ENCODE measurements around the gene DNAH17. TPM values are rescaled to one million over a fixed set of nuclear protein-coding genes. Genes with fewer than 3 reads are reported as not detected.

Gene DNAH17
- total and polyA plus RNA-seq, 2 experiments from 2014 or later, result 0.64 TPM; not detected in 1

- Histone ChIP-seq H3K36me3 (ENCODE audit: low read depth) (no peaks in the 10 kb centered on the region), H3K27ac (no peak overlapping the region), H3K4me3 (no peak overlapping the region), H3K9me3 (ENCODE audit: low read depth) (no peaks in the 10 kb centered on the region), H3K4me2 (ENCODE audit: unreplicated experiment) (no peak overlapping the region), H3K4me1 (ENCODE audit: insufficient read depth) (no peaks in the 10 kb centered on the region), H4K20me1 (ENCODE audit: insufficient read depth) (no peaks in the 10 kb centered on the region), H3F3A (ENCODE audit: insufficient read depth) (no peaks in the 10 kb centered on the region), H3K9me2 (ENCODE audit: insufficient read depth) (no peaks in the 10 kb centered on the region), H3K79me2 (ENCODE audit: insufficient read depth) (no peaks in the 10 kb centered on the region), H2AFZ (no peak overlapping the region), H3K27me3 (replicated peaks; ENCODE audit: insufficient read depth) (no peaks in the 10 kb centered on the region), H3K9ac (no peak overlapping the region)
- TF ChIP-seq EZH2 (IDR thresholded peaks at IDR 0.05; ENCODE audit: insufficient read depth, poor library complexity, severe bottlenecking), result no peak
- TF ChIP-seq EZH2phosphoT487 (IDR thresholded peaks at IDR 0.05; ENCODE audit: insufficient read depth, low read depth), result no peak
- in situ Hi-C loops (cut with MboI), result no loop called here
- WGBS, 2 experiments (ENCODE audit: low coverage in 1 of 2, low lambda C conversion rate in 2 of 2, missing lambda C conversion rate in 2 of 2), result 19% methylated on average over 6 of the region's 6 CpGs
- no peak for DNase-seq
Measured at GRCh38 chr17:78611607-78612006, 34.4 kb upstream of the DNAH17 start.

- Histone ChIP-seq H4K20me1 (ENCODE audit: insufficient read depth) (no peaks in the 10 kb centered on the region), H3F3A (ENCODE audit: insufficient read depth) (no peaks in the 10 kb centered on the region), H3K79me2 (ENCODE audit: insufficient read depth) (no peaks in the 10 kb centered on the region), H3K9me3 (ENCODE audit: low read depth) (no peaks in the 10 kb centered on the region), H3K27ac (no peak overlapping the region), H3K9ac (no peak overlapping the region), H3K4me2 (ENCODE audit: unreplicated experiment) (no peak overlapping the region), H2AFZ (no peak overlapping the region), H3K4me1 (ENCODE audit: insufficient read depth) (no peaks in the 10 kb centered on the region), H3K4me3 (no peak overlapping the region), H3K27me3 (replicated peaks; ENCODE audit: insufficient read depth) (no peaks in the 10 kb centered on the region), H3K36me3 (ENCODE audit: low read depth) (no peaks in the 10 kb centered on the region), H3K9me2 (ENCODE audit: insufficient read depth) (no peaks in the 10 kb centered on the region)
- in situ Hi-C loops (cut with MboI), result no loop called here
- DNase-seq, result no peak
- WGBS, 2 experiments (ENCODE audit: low coverage in 1 of 2, low lambda C conversion rate in 2 of 2, missing lambda C conversion rate in 2 of 2), result 70 to 76% methylated on average over 10 of the region's 10 CpGs
- TF ChIP-seq EZH2phosphoT487 (IDR thresholded peaks at IDR 0.05; ENCODE audit: insufficient read depth, low read depth), result no peak
- no peak for TF ChIP-seq EZH2 (IDR thresholded peaks at IDR 0.05; ENCODE audit: insufficient read depth, poor library complexity, severe bottlenecking)
Measured at GRCh38 chr17:78610951-78611511, 33.8 kb upstream of the DNAH17 start.

GRCh38 chr17:78609191-78609641, 32.0 kb upstream of the DNAH17 start:
- Histone ChIP-seq H3K9ac (no peak overlapping the region), H3K79me2 (ENCODE audit: insufficient read depth) (no peaks in the 10 kb centered on the region), H3F3A (ENCODE audit: insufficient read depth) (no peaks in the 10 kb centered on the region), H3K36me3 (ENCODE audit: low read depth) (no peaks in the 10 kb centered on the region), H3K9me2 (ENCODE audit: insufficient read depth) (no peaks in the 10 kb centered on the region), H3K27ac (no peak overlapping the region), H2AFZ (no peak overlapping the region), H3K27me3 (replicated peaks; ENCODE audit: insufficient read depth) (no peaks in the 10 kb centered on the region), H3K4me3 (no peak overlapping the region), H3K4me2 (ENCODE audit: unreplicated experiment) (no peak overlapping the region), H4K20me1 (ENCODE audit: insufficient read depth) (no peaks in the 10 kb centered on the region), H3K9me3 (ENCODE audit: low read depth) (no peaks in the 10 kb centered on the region), H3K4me1 (ENCODE audit: insufficient read depth) (no peaks in the 10 kb centered on the region)
- DNase-seq, result no peak
- in situ Hi-C loops (cut with MboI), result no loop called here
- no peak for TF ChIP-seq EZH2 (IDR thresholded peaks at IDR 0.05; ENCODE audit: insufficient read depth, poor library complexity, severe bottlenecking)
- no peak for TF ChIP-seq EZH2phosphoT487 (IDR thresholded peaks at IDR 0.05; ENCODE audit: insufficient read depth, low read depth)
- 13% methylated on average over 8 of the region's 8 CpGs for WGBS, 2 experiments (ENCODE audit: low coverage in 1 of 2, low lambda C conversion rate in 2 of 2, missing lambda C conversion rate in 2 of 2)

GRCh38 chr17:78608804-78609186, 31.6 kb upstream of the DNAH17 start:
- no peak for TF ChIP-seq EZH2 (IDR thresholded peaks at IDR 0.05; ENCODE audit: insufficient read depth, poor library complexity, severe bottlenecking)
- TF ChIP-seq EZH2phosphoT487 (IDR thresholded peaks at IDR 0.05; ENCODE audit: insufficient read depth, low read depth), result no peak
- Histone ChIP-seq H3K36me3 (ENCODE audit: low read depth) (no peaks in the 10 kb centered on the region), H3K27me3 (replicated peaks; ENCODE audit: insufficient read depth) (no peaks in the 10 kb centered on the region), H4K20me1 (ENCODE audit: insufficient read depth) (no peaks in the 10 kb centered on the region), H3F3A (ENCODE audit: insufficient read depth) (no peaks in the 10 kb centered on the region), H2AFZ (no peak overlapping the region), H3K4me3 (no peak overlapping the region), H3K4me2 (ENCODE audit: unreplicated experiment) (no peak overlapping the region), H3K27ac (no peak overlapping the region), H3K9me3 (ENCODE audit: low read depth) (no peaks in the 10 kb centered on the region), H3K9ac (no peak overlapping the region), H3K9me2 (ENCODE audit: insufficient read depth) (no peaks in the 10 kb centered on the region), H3K4me1 (ENCODE audit: insufficient read depth) (no peaks in the 10 kb centered on the region), H3K79me2 (ENCODE audit: insufficient read depth) (no peaks in the 10 kb centered on the region)
- in situ Hi-C loops (cut with MboI), result no loop called here
- WGBS, 2 experiments (ENCODE audit: low coverage in 1 of 2, low lambda C conversion rate in 2 of 2, missing lambda C conversion rate in 2 of 2), result 14 to 18% methylated on average over 8 of the region's 8 CpGs
- DNase-seq, result no peak
